B cell (primary cell): ENCODE results near the gene GDAP1L1. TPM values are rescaled to one million over a fixed set of nuclear protein-coding genes. Genes with fewer than 3 reads are reported as not detected.

Experiments used
- ATAC-seq: fragments of 200-7000 bp; cut with Tn5 transposase; one replicate; pipeline ENCODE4 v1.10.0; 2021; ENCODE audit warnings: low read depth, mild to moderate bottlenecking, moderate number of reproducible peaks, moderate library complexity
- CTCF ChIA-PET: fragments of 350-600 bp; sonication (Branson Sonifier 250); formaldehyde crosslinking; loops from one replicate; lab custom pipeline; 2021; ENCODE audit warnings: antibody characterized with exemption, inconsistent platforms; lab: Charles Lee
- POLR2A ChIA-PET: fragments of 350-600 bp; sonication (Branson Sonifier 250); formaldehyde crosslinking; loops from one replicate; lab custom pipeline; 2021; ENCODE audit warnings: antibody characterized with exemption; lab: Charles Lee
- DNase-seq: peaks from one replicate; pipeline ENCODE4 v3.0.0; 2013
- H2AFZ ChIP-seq: 2 replicates; pipeline ENCODE4 v1.6.1; 2012; ENCODE audit warnings: mild to moderate bottlenecking, low read depth, low read length; ENCODE audit not compliant: insufficient read depth, poor library complexity, severe bottlenecking
- H3K27ac ChIP-seq, 2 donors: 1 replicate in 1 of 2; 2 replicates in 1 of 2; pipeline ENCODE4 v1.5.1; 2012 to 2013; ENCODE audit warnings: low read length in 2 of 2, mild to moderate bottlenecking in 2 of 2, moderate library complexity in 1 of 2
- H3K27me3 ChIP-seq, 4 experiments: fragments of 200-600 bp in 1 of 4; sonication (generic) in 1 of 4; replicated peaks in 1 of 4; 1 replicate in 2 of 4; 2 replicates in 2 of 4; pipeline versions ENCODE4 v1.6.1 to v1.7.0; 2013 to 2016; ENCODE audit warnings: low read length in 3 of 4, mild to moderate bottlenecking in 2 of 4, mixed read lengths in 1 of 4, moderate library complexity in 1 of 4; ENCODE audit not compliant: insufficient read depth in 4 of 4, control insufficient read depth in 3 of 4; ENCODE audit errors: control extremely low read depth in 1 of 4
- H3K36me3 ChIP-seq, 2 experiments: replicated peaks in 1 of 2; 1 replicate in 1 of 2; 2 replicates in 1 of 2; pipeline versions ENCODE4 v1.6.1 to v1.7.1; 2013; ENCODE audit warnings: low read length in 1 of 2; ENCODE audit not compliant: insufficient read depth in 2 of 2, control insufficient read depth in 1 of 2; ENCODE audit errors: control extremely low read depth in 1 of 2, extremely low read depth in 1 of 2
- H3K4me1 ChIP-seq, 2 donors: fragments of 200-600 bp in 1 of 2; sonication (generic) in 1 of 2; 1 replicate in 1 of 2; 2 replicates in 1 of 2; pipeline versions ENCODE4 v1.5.1 to v1.6.1; 2013 to 2017; ENCODE audit warnings: low read length in 2 of 2; ENCODE audit not compliant: control insufficient read depth in 2 of 2, insufficient read depth in 2 of 2
- H3K4me2 ChIP-seq: replicated peaks from 2 replicates; pipeline ENCODE3; 2012; ENCODE audit warnings: mild to moderate bottlenecking, low read depth, low read length; ENCODE audit not compliant: poor library complexity, severe bottlenecking
- H3K4me3 ChIP-seq, 5 experiments: fragments of 200-600 bp in 1 of 5; sonication (generic) in 1 of 5; 1 replicate in 3 of 5; 2 replicates in 2 of 5; pipeline versions ENCODE4 v1.5.1 to v1.7.0; 2011 to 2016; ENCODE audit warnings: low read length in 4 of 5, mild to moderate bottlenecking in 4 of 5, low read depth in 2 of 5, control low read depth in 1 of 5, moderate library complexity in 1 of 5; ENCODE audit not compliant: insufficient read depth in 1 of 5; ENCODE audit errors: control extremely low read depth in 1 of 5, extremely low read depth in 1 of 5
- H3K79me2 ChIP-seq: fragments of 200-600 bp; sonication (generic); one replicate; pipeline ENCODE4 v1.6.0; 2016; ENCODE audit warnings: low read length; ENCODE audit not compliant: control insufficient read depth, insufficient read depth
- H3K9ac ChIP-seq: fragments of 200-600 bp; sonication (generic); 2 replicates; pipeline ENCODE4 v1.6.1; 2017; ENCODE audit warnings: mild to moderate bottlenecking, low read length, moderate library complexity
- H3K9me3 ChIP-seq, 3 donors: one replicate each; pipeline versions ENCODE4 v1.6.1 to v1.7.1; 2013; ENCODE audit warnings: low read length in 2 of 3; ENCODE audit not compliant: control insufficient read depth in 2 of 3, insufficient read depth in 1 of 3; ENCODE audit errors: control extremely low read depth in 1 of 3
- H4K20me1 ChIP-seq: 2 replicates; pipeline ENCODE4 v1.6.0; 2012; ENCODE audit warnings: mild to moderate bottlenecking, low read length; ENCODE audit not compliant: insufficient read depth, control insufficient read depth, poor library complexity, severe bottlenecking
- H3K27ac Mint-ChIP-seq: one replicate; pipeline ENCODE4 v1.8.0; 2021; ENCODE audit warnings: mixed read lengths
- H3K27me3 Mint-ChIP-seq: one replicate; pipeline ENCODE4 v1.8.0; 2021; ENCODE audit warnings: mixed read lengths
- H3K4me1 Mint-ChIP-seq: one replicate; pipeline ENCODE4 v1.8.0; 2021; ENCODE audit warnings: mixed read lengths
- H3K4me3 Mint-ChIP-seq: one replicate; pipeline ENCODE4 v1.8.0; 2021; ENCODE audit warnings: mixed read lengths
- H3K9me3 Mint-ChIP-seq: one replicate; pipeline ENCODE4 v1.8.0; 2022; ENCODE audit warnings: mixed read lengths; ENCODE audit not compliant: insufficient read depth
- EZH2 ChIP-seq: IDR thresholded peaks from 2 replicates; pipeline ENCODE4 v1.6.1; 2012; ENCODE audit warnings: borderline replicate concordance, low read depth, mild to moderate bottlenecking, moderate library complexity, low read length; ENCODE audit not compliant: insufficient read depth, poor library complexity, severe bottlenecking
- WGBS: methylation state at CpG from one replicate; pipeline ENCODE4 v1.1.5; 2013; ENCODE audit warnings: missing lambda C conversion rate; ENCODE audit not compliant: insufficient coverage; 5-methylcytosine and 5-hydroxymethylcytosine counted together
- intact Hi-C: fragments of 100-400 bp; cut with micrococcal nuclease; formaldehyde crosslinking; loops from one replicate; pipeline ENCODE4 v1.10.0; 2022
- polyA plus RNA-seq: library from polyadenylated mRNA; depleted of rRNA; stranded (reverse); fragments of >200 nt; gene quantifications from 2 replicates; pipeline ENCODE4 v1.2.3, GENCODE V29; 2012
- total RNA-seq, 2 donors: library from RNA; stranded (reverse); fragments of 120-200 nt in 1 of 2; gene quantifications; 1 replicate in 1 of 2; 2 replicates in 1 of 2; pipeline versions ENCODE4 v1.2.3 to v1.2.4, GENCODE V29; 2013 to 2022
- TF ChIP-seq, protein P1 (sequence below): fragments of 200-600 bp; IDR thresholded peaks from one replicate; pipeline ENCODE4 v1.8.0; 2022; ENCODE audit warnings: antibody characterized with exemption, mild to moderate bottlenecking

Gene GDAP1L1
- total and polyA plus RNA-seq, 2 donors (not counting 1 experiment from before 2014, with no cell fraction given): not detected

DNA sequence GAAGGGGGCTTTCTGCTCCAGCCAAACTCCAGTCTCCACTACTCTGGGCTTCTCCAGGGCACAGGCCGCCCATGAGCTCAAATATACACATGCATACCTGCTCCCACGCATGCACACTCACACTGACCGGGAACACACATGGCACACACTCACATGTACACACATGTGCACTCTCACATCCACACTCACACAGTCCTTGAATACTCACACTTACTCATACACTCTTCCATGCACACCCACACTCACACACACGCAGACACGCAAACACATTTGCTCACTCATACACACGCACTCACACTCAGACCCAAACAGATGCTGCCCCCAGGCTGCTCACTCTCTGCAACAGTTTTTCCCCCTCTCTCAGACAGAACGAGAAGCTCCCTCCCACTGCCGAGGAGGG, 7.0 kb downstream of the GDAP1L1 start:
- no peaks in the 10 kb centered on the region for H3K9me3 ChIP-seq
- no peak for DNase-seq
- peaks cover 0 to 17% (median 3%) of the 10 kb centered on the region in 4 experiments for H3K27me3 ChIP-seq
- TF ChIP-seq, protein P1, sequence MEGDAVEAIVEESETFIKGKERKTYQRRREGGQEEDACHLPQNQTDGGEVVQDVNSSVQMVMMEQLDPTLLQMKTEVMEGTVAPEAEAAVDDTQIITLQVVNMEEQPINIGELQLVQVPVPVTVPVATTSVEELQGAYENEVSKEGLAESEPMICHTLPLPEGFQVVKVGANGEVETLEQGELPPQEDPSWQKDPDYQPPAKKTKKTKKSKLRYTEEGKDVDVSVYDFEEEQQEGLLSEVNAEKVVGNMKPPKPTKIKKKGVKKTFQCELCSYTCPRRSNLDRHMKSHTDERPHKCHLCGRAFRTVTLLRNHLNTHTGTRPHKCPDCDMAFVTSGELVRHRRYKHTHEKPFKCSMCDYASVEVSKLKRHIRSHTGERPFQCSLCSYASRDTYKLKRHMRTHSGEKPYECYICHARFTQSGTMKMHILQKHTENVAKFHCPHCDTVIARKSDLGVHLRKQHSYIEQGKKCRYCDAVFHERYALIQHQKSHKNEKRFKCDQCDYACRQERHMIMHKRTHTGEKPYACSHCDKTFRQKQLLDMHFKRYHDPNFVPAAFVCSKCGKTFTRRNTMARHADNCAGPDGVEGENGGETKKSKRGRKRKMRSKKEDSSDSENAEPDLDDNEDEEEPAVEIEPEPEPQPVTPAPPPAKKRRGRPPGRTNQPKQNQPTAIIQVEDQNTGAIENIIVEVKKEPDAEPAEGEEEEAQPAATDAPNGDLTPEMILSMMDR: no peak
- H3K79me2 ChIP-seq: no peaks in the 10 kb centered on the region
- no peaks in the 10 kb centered on the region for H3K4me1 Mint-ChIP-seq
- H3K9me3 Mint-ChIP-seq: no peaks in the 10 kb centered on the region
- intact Hi-C loops: no loop called here
- H3K27me3 Mint-ChIP-seq: peaks cover 14% of the 10 kb centered on the region
- H3K4me3 Mint-ChIP-seq: no peak overlapping the region
- 92% methylated on average over 6 of the region's 8 CpGs for WGBS
- H3K9ac ChIP-seq: no peak overlapping the region
- H3K4me1 ChIP-seq: no peaks in the 10 kb centered on the region
- H3K27ac ChIP-seq: no peak overlapping the region
- no peak overlapping the region for H3K4me2 ChIP-seq
- POLR2A ChIA-PET: no interaction called here
- H2AFZ ChIP-seq: no peak overlapping the region
- H3K4me3 ChIP-seq: no peak overlapping the region
- ATAC-seq: no peak
- H4K20me1 ChIP-seq: no peaks in the 10 kb centered on the region
- no peak overlapping the region for H3K27ac Mint-ChIP-seq
- CTCF ChIA-PET: no interaction called here
- no peaks in the 10 kb centered on the region for H3K36me3 ChIP-seq

DNA sequence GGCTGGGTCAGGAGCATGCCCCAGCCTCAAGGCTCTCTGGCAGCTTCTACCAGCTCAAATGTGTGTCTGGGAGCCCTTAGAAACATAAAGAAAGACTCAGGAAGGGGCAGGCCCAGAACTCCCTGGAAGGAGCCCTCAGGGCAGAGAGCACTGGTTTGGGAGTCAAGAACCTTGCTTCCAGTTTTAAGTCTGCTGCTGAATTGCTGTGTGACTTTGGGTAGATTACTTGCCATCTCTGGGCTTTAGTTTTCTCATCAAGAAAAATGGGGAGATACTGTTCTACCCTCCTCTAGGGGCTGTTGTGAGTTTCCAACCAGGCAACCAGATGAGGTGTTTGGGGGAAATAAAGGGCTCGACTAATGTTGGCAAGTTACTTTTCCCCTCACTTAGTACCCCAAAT, 8.8 kb downstream of the GDAP1L1 start:
- no peaks in the 10 kb centered on the region for H3K9me3 Mint-ChIP-seq
- Histone ChIP-seq H3K4me3 (no peak overlapping the region), H3K27ac (no peak overlapping the region), H4K20me1 (no peaks in the 10 kb centered on the region), H3K79me2 (no peaks in the 10 kb centered on the region), H3K9ac (no peak overlapping the region), H3K9me3 (no peaks in the 10 kb centered on the region), H3K27me3 (peaks cover 0 to 5% (median 0%) of the 10 kb centered on the region in 4 experiments), H3K4me1 (no peaks in the 10 kb centered on the region), H3K4me2 (no peak overlapping the region), H3K36me3 (no peaks in the 10 kb centered on the region), H2AFZ (no peak overlapping the region)
- intact Hi-C loops: no loop called here
- H3K27me3 Mint-ChIP-seq: peaks cover 5% of the 10 kb centered on the region
- no peak for DNase-seq
- ATAC-seq: no peak
- WGBS: no CpG with 5 or more reads among the region's 1 CpG
- TF ChIP-seq, protein P1: no peak
- no peak for TF ChIP-seq EZH2
- CTCF ChIA-PET: no interaction called here
- POLR2A ChIA-PET: no interaction called here
- H3K4me1 Mint-ChIP-seq: no peaks in the 10 kb centered on the region
- H3K27ac Mint-ChIP-seq: no peak overlapping the region
- no peak overlapping the region for H3K4me3 Mint-ChIP-seq
